ENCODE results near the gene WRNIP1.

- TF ChIP-seq CTCF (IDR thresholded peaks at IDR 0.05 in 8 of 11, conservative IDR thresholded peaks at IDR 0.05 in 3 of 11) (no peak), POLR2A (IDR thresholded peaks at IDR 0.05) (no peak)
Observed at GRCh38 chr6:2799936-2800527, 34.8 kb downstream of the WRNIP1 start.

Measured in spleen (tissue), 7 donors.